GM23338 (cell line): ENCODE measurements around the gene SFTPB. TPM values are rescaled to one million over a fixed set of nuclear protein-coding genes. Genes with fewer than 3 reads are reported as not detected.

ENCODE experiments used
- ATAC-seq: fragments of 200-7000 bp; cut with Tn5 transposase; 3 replicates; pipeline ENCODE4 v1.9.1; 2020
- DNase-seq: peaks from one replicate; pipeline ENCODE4 v3.0.0-alpha.2; 2015; ENCODE audit warnings: low spot score
- H2AFZ ChIP-seq: fragments of 200-600 bp; sonication (generic); 2 replicates; pipeline ENCODE4 v1.8.0; 2016; ENCODE audit warnings: antibody characterized with exemption, mild to moderate bottlenecking, moderate library complexity
- H3F3A ChIP-seq: fragments of 200-600 bp; sonication (generic); replicated peaks from 2 replicates; pipeline ENCODE4 v1.8.0; 2017; ENCODE audit warnings: antibody characterized with exemption, mixed run types, low read depth
- H3K27ac ChIP-seq: fragments of 200-600 bp; sonication (generic); 2 replicates; pipeline ENCODE4 v1.6.1; 2016; ENCODE audit warnings: low read depth
- H3K27me3 ChIP-seq: fragments of 200-600 bp; sonication (generic); 2 replicates; pipeline ENCODE4 v1.8.0; 2016; ENCODE audit warnings: mild to moderate bottlenecking, mixed run types, moderate library complexity; ENCODE audit not compliant: insufficient read depth
- H3K36me3 ChIP-seq: fragments of 200-600 bp; sonication (generic); 2 replicates; pipeline ENCODE4 v1.8.0; 2016; ENCODE audit warnings: mild to moderate bottlenecking; ENCODE audit not compliant: insufficient read depth
- H3K4me1 ChIP-seq: fragments of 200-600 bp; sonication (generic); 2 replicates; pipeline ENCODE4 v1.8.0; 2016; ENCODE audit warnings: mild to moderate bottlenecking, moderate library complexity; ENCODE audit not compliant: insufficient read depth
- H3K4me2 ChIP-seq: fragments of 200-600 bp; sonication (generic); 2 replicates; pipeline ENCODE4 v1.7.1; 2017; ENCODE audit warnings: mixed run types
- H3K4me3 ChIP-seq: fragments of 200-600 bp; sonication (generic); 2 replicates; pipeline ENCODE4 v1.6.1; 2016; ENCODE audit warnings: mixed run types
- H3K79me2 ChIP-seq: fragments of 200-600 bp; sonication (generic); replicated peaks from 2 replicates; pipeline ENCODE4 v1.8.0; 2017; ENCODE audit warnings: mild to moderate bottlenecking; ENCODE audit not compliant: insufficient read depth
- H3K9me2 ChIP-seq: fragments of 200-600 bp; sonication (generic); 2 replicates; pipeline ENCODE4 v1.8.0; 2017; ENCODE audit not compliant: insufficient read depth
- H4K20me1 ChIP-seq: fragments of 200-600 bp; sonication (generic); replicated peaks from 2 replicates; pipeline ENCODE4 v1.8.0; 2017; ENCODE audit warnings: mild to moderate bottlenecking; ENCODE audit not compliant: insufficient read depth
- H3K27ac Mint-ChIP-seq: 2 replicates; pipeline ENCODE4 v1.8.0; 2020; ENCODE audit warnings: inconsistent platforms, mild to moderate bottlenecking, moderate library complexity, mixed read lengths
- H3K27me3 Mint-ChIP-seq: 3 replicates; pipeline ENCODE4 v1.8.0; 2022; ENCODE audit warnings: low read depth, mild to moderate bottlenecking, moderate library complexity, mixed read lengths, inconsistent platforms; ENCODE audit not compliant: insufficient read depth, poor library complexity
- H3K36me3 Mint-ChIP-seq: 3 replicates; pipeline ENCODE4 v1.8.0; 2021; ENCODE audit warnings: low read depth, mild to moderate bottlenecking, inconsistent platforms, moderate library complexity, mixed read lengths
- H3K4me1 Mint-ChIP-seq: 3 replicates; pipeline ENCODE4 v1.8.0; 2020; ENCODE audit warnings: mild to moderate bottlenecking, inconsistent platforms, mixed read lengths
- H3K4me3 Mint-ChIP-seq: 3 replicates; pipeline ENCODE4 v1.8.0; 2021; ENCODE audit warnings: moderate library complexity, mild to moderate bottlenecking, inconsistent platforms, mixed read lengths
- H3K9me3 Mint-ChIP-seq: 3 replicates; pipeline ENCODE4 v1.8.0; 2020; ENCODE audit warnings: moderate library complexity, mild to moderate bottlenecking, inconsistent platforms, mixed read lengths
- CREB1 ChIP-seq: fragments of 250-450 bp; sonication (Bioruptor Pico); IDR thresholded peaks from 2 replicates; pipeline ENCODE4 v1.5.0; 2020; ENCODE audit warnings: low read depth, mild to moderate bottlenecking, moderate library complexity
- EZH2 ChIP-seq: fragments of 200-600 bp; sonication (generic); IDR thresholded peaks from one replicate; pipeline ENCODE4 v1.8.0; 2017; ENCODE audit warnings: antibody characterized with exemption, mild to moderate bottlenecking, low read depth; ENCODE audit not compliant: unreplicated experiment
- EZH2phosphoT487 ChIP-seq: fragments of 200-600 bp; sonication (generic); IDR thresholded peaks from one replicate; pipeline ENCODE4 v1.8.1; 2018; ENCODE audit warnings: antibody characterized with exemption; ENCODE audit not compliant: unreplicated experiment
- JUNB ChIP-seq: IDR thresholded peaks from one replicate; pipeline ENCODE4 v1.6.1; 2016; ENCODE audit warnings: antibody characterized with exemption; ENCODE audit not compliant: unreplicated experiment
- NANOG ChIP-seq: IDR thresholded peaks from 2 replicates; pipeline ENCODE4 v1.6.1; 2016; ENCODE audit warnings: antibody characterized with exemption, borderline replicate concordance
- POLR2AphosphoS5 ChIP-seq: IDR thresholded peaks from 2 replicates; pipeline ENCODE4 v1.6.1; 2016; ENCODE audit warnings: antibody characterized with exemption, low read depth
- STAT1 ChIP-seq: IDR thresholded peaks from one replicate; pipeline ENCODE4 v1.6.1; 2016; ENCODE audit warnings: antibody characterized with exemption; ENCODE audit not compliant: unreplicated experiment
- ZNF114 ChIP-seq: fragments of 250-450 bp; sonication (Bioruptor Pico); IDR thresholded peaks from 2 replicates; pipeline ENCODE4 v1.5.0; 2020; ENCODE audit warnings: mild to moderate bottlenecking, moderate library complexity
- ZNF331 ChIP-seq: fragments of 250-450 bp; sonication (Bioruptor Pico); IDR thresholded peaks from 2 replicates; pipeline ENCODE4 v1.5.0; 2020; ENCODE audit warnings: low read depth, mild to moderate bottlenecking, moderate library complexity
- polyA plus RNA-seq: library from polyadenylated mRNA; unstranded; fragments of >200 nt; fragmentation: Nextera tagmentation; extraction: Ambion mirVana; gene quantifications from 2 replicates; pipeline ENCODE4 v1.2.1, GENCODE V29; 2016
- total RNA-seq: library from RNA; depleted of rRNA; stranded (reverse); fragments of >200 nt; shearing (Covaris generic); gene quantifications from 2 replicates; pipeline ENCODE4 v1.2.3, GENCODE V29; 2014
- TF ChIP-seq, protein P1 (sequence below), 2 experiments: fragments of 200-600 bp in 1 of 2; sonication (generic) in 1 of 2; conservative IDR thresholded peaks; 2 replicates each; pipeline versions ENCODE4 v1.5.1 to v1.6.1; 2016 to 2017; ENCODE audit warnings: antibody characterized with exemption in 2 of 2, low read depth in 2 of 2, mild to moderate bottlenecking in 2 of 2, moderate library complexity in 1 of 2
- TF ChIP-seq, protein P2 (sequence below): IDR thresholded peaks from 2 replicates; pipeline ENCODE4 v1.6.1; 2016; ENCODE audit warnings: antibody characterized with exemption
- TF ChIP-seq, protein P3 (sequence below): fragments of 250-450 bp; sonication (Bioruptor Pico); IDR thresholded peaks from 2 replicates; pipeline ENCODE4 v1.5.0; 2020; ENCODE audit warnings: mild to moderate bottlenecking, moderate library complexity
- TF ChIP-seq, protein P4 (sequence below): IDR thresholded peaks from one replicate; pipeline ENCODE4 v1.6.1; 2018; ENCODE audit warnings: antibody characterized with exemption; ENCODE audit not compliant: unreplicated experiment

Gene SFTPB
- total and polyA plus RNA-seq, 2 experiments from 2014 or later, result 0.06 TPM; not detected in 1

DNA sequence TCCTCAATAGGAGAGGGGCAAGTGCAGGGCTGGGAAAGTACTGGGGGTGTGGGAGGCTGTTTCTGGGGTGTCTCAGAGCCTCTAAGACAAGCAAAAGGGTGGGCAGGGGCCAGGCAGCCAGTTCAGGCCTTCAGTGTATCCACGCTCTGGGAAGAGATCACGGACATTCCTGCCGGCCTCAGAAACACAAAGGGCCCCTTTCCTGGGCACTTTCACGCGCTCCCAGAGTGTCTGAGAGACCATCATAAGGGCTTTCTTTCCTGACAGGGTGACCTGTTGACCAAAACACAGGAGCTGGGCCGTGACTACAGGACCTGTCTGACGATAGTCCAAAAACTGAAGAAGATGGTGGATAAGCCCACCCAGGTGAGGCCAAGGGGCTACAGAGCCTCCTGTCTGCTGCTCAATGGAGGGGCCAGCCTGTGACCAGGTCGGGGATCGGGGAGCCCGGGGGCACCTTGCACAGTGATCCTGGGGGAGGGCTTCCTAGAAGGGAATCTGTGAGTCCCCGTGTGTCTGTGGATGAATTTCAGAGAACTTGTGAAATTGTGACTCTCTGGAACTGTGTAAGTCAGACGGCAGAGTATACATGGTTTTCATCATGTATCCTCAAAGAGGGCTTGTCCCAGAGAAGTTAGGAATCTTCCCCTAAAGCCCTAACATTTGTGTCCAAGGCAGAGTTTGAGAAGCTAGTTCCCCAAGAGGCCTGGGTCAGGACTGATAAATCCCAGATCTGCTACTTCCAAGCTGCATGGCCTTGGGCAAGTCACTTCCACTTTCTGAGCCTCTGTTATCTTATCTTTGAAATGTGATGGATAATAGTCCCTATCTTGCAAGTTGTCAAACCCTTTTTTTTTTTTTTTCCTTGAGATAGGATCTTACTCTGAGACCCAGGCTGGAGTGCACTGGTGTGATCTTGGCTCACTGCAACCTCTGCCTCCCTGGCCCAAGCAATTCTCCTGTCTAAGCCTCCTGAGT is 28.0 kb upstream of the SFTPB start:
- no peak overlapping the region; the same call in 1 of the 2 replicates for H3K27ac Mint-ChIP-seq

More for the DNA sequence above, 28.0 kb upstream of the SFTPB start:
- ATAC-seq (no peak), DNase-seq (no peak)
- H3K9me3 Mint-ChIP-seq, result no peaks in the 10 kb centered on the region; the same call in 2 of the 3 replicates
- no peak for TF ChIP-seq NANOG
- TF ChIP-seq, protein P1, sequence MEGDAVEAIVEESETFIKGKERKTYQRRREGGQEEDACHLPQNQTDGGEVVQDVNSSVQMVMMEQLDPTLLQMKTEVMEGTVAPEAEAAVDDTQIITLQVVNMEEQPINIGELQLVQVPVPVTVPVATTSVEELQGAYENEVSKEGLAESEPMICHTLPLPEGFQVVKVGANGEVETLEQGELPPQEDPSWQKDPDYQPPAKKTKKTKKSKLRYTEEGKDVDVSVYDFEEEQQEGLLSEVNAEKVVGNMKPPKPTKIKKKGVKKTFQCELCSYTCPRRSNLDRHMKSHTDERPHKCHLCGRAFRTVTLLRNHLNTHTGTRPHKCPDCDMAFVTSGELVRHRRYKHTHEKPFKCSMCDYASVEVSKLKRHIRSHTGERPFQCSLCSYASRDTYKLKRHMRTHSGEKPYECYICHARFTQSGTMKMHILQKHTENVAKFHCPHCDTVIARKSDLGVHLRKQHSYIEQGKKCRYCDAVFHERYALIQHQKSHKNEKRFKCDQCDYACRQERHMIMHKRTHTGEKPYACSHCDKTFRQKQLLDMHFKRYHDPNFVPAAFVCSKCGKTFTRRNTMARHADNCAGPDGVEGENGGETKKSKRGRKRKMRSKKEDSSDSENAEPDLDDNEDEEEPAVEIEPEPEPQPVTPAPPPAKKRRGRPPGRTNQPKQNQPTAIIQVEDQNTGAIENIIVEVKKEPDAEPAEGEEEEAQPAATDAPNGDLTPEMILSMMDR (conservative IDR thresholded peaks at IDR 0.05; ENCODE audit: low read depth in 2 of 2), result no peak
- TF ChIP-seq ZNF114 (CRISPR knock-in tag), result no peak
- TF ChIP-seq, protein P2, sequence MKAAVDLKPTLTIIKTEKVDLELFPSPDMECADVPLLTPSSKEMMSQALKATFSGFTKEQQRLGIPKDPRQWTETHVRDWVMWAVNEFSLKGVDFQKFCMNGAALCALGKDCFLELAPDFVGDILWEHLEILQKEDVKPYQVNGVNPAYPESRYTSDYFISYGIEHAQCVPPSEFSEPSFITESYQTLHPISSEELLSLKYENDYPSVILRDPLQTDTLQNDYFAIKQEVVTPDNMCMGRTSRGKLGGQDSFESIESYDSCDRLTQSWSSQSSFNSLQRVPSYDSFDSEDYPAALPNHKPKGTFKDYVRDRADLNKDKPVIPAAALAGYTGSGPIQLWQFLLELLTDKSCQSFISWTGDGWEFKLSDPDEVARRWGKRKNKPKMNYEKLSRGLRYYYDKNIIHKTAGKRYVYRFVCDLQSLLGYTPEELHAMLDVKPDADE, result no peak
- TF ChIP-seq ZNF331 (CRISPR knock-in tag), result no peak
- TF ChIP-seq POLR2AphosphoS5, result no peak
- TF ChIP-seq, protein P3, sequence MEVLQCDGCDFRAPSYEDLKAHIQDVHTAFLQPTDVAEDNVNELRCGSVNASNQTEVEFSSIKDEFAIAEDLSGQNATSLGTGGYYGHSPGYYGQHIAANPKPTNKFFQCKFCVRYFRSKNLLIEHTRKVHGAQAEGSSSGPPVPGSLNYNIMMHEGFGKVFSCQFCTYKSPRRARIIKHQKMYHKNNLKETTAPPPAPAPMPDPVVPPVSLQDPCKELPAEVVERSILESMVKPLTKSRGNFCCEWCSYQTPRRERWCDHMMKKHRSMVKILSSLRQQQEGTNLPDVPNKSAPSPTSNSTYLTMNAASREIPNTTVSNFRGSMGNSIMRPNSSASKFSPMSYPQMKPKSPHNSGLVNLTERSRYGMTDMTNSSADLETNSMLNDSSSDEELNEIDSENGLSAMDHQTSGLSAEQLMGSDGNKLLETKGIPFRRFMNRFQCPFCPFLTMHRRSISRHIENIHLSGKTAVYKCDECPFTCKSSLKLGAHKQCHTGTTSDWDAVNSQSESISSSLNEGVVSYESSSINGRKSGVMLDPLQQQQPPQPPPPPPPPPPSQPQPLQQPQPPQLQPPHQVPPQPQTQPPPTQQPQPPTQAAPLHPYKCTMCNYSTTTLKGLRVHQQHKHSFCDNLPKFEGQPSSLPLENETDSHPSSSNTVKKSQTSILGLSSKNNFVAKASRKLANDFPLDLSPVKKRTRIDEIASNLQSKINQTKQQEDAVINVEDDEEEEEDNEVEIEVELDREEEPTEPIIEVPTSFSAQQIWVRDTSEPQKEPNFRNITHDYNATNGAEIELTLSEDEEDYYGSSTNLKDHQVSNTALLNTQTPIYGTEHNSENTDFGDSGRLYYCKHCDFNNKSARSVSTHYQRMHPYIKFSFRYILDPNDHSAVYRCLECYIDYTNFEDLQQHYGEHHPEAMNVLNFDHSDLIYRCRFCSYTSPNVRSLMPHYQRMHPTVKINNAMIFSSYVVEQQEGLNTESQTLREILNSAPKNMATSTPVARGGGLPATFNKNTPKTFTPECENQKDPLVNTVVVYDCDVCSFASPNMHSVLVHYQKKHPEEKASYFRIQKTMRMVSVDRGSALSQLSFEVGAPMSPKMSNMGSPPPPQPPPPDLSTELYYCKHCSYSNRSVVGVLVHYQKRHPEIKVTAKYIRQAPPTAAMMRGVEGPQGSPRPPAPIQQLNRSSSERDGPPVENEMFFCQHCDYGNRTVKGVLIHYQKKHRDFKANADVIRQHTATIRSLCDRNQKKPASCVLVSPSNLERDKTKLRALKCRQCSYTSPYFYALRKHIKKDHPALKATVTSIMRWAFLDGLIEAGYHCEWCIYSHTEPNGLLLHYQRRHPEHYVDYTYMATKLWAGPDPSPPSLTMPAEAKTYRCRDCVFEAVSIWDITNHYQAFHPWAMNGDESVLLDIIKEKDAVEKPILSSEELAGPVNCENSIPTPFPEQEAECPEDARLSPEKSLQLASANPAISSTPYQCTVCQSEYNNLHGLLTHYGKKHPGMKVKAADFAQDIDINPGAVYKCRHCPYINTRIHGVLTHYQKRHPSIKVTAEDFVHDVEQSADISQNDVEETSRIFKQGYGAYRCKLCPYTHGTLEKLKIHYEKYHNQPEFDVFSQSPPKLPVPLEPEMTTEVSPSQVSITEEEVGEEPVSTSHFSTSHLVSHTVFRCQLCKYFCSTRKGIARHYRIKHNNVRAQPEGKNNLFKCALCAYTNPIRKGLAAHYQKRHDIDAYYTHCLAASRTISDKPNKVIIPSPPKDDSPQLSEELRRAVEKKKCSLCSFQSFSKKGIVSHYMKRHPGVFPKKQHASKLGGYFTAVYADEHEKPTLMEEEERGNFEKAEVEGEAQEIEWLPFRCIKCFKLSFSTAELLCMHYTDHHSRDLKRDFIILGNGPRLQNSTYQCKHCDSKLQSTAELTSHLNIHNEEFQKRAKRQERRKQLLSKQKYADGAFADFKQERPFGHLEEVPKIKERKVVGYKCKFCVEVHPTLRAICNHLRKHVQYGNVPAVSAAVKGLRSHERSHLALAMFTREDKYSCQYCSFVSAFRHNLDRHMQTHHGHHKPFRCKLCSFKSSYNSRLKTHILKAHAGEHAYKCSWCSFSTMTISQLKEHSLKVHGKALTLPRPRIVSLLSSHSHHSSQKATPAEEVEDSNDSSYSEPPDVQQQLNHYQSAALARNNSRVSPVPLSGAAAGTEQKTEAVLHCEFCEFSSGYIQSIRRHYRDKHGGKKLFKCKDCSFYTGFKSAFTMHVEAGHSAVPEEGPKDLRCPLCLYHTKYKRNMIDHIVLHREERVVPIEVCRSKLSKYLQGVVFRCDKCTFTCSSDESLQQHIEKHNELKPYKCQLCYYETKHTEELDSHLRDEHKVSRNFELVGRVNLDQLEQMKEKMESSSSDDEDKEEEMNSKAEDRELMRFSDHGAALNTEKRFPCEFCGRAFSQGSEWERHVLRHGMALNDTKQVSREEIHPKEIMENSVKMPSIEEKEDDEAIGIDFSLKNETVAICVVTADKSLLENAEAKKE (CRISPR knock-in tag), result no peak
- no peak for TF ChIP-seq EZH2phosphoT487
- no peak for TF ChIP-seq EZH2
- TF ChIP-seq JUNB, result no peak
- no peak for TF ChIP-seq STAT1
- TF ChIP-seq CREB1, result no peak
- TF ChIP-seq, protein P4, sequence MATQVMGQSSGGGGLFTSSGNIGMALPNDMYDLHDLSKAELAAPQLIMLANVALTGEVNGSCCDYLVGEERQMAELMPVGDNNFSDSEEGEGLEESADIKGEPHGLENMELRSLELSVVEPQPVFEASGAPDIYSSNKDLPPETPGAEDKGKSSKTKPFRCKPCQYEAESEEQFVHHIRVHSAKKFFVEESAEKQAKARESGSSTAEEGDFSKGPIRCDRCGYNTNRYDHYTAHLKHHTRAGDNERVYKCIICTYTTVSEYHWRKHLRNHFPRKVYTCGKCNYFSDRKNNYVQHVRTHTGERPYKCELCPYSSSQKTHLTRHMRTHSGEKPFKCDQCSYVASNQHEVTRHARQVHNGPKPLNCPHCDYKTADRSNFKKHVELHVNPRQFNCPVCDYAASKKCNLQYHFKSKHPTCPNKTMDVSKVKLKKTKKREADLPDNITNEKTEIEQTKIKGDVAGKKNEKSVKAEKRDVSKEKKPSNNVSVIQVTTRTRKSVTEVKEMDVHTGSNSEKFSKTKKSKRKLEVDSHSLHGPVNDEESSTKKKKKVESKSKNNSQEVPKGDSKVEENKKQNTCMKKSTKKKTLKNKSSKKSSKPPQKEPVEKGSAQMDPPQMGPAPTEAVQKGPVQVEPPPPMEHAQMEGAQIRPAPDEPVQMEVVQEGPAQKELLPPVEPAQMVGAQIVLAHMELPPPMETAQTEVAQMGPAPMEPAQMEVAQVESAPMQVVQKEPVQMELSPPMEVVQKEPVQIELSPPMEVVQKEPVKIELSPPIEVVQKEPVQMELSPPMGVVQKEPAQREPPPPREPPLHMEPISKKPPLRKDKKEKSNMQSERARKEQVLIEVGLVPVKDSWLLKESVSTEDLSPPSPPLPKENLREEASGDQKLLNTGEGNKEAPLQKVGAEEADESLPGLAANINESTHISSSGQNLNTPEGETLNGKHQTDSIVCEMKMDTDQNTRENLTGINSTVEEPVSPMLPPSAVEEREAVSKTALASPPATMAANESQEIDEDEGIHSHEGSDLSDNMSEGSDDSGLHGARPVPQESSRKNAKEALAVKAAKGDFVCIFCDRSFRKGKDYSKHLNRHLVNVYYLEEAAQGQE, result no peak
- H3K27me3 ChIP-seq, result no peaks in the 10 kb centered on the region
- H3K36me3 ChIP-seq, result no peaks in the 10 kb centered on the region
- H3K27me3 Mint-ChIP-seq, result peaks cover 6% of the 10 kb centered on the region
- no peaks in the 10 kb centered on the region for H3F3A ChIP-seq
- no peak overlapping the region for H3K4me3 Mint-ChIP-seq
- 0 out of 2 replicates have a peak, but pooled peaks cover 2% of the 10 kb centered on the region for H3K4me1 ChIP-seq
- no peak overlapping the region for H3K4me3 ChIP-seq
- no peak overlapping the region for H3K27ac ChIP-seq
- no peaks in the 10 kb centered on the region for H3K36me3 Mint-ChIP-seq
- H2AFZ ChIP-seq, result no peak overlapping the region
- H3K4me1 Mint-ChIP-seq, result peaks cover 14% of the 10 kb centered on the region
- no peaks in the 10 kb centered on the region for H3K79me2 ChIP-seq
- no peaks in the 10 kb centered on the region for H4K20me1 ChIP-seq
- no peaks in the 10 kb centered on the region for H3K9me2 ChIP-seq
- no peak overlapping the region for H3K4me2 ChIP-seq
